Neutrophil (primary cell): ENCODE data around the gene ORMDL3.

Source experiments
- H3K27ac ChIP-seq: fragments of 200-600 bp; sonication (generic); 2 replicates; pipeline ENCODE4 v1.5.1; 2016; ENCODE audit warnings: mild to moderate bottlenecking, moderate library complexity
- H3K27me3 ChIP-seq: fragments of 200-600 bp; sonication (generic); 2 replicates; pipeline ENCODE4 v1.6.0; 2016; ENCODE audit warnings: mild to moderate bottlenecking
- H3K36me3 ChIP-seq: fragments of 200-600 bp; sonication (generic); 2 replicates; pipeline ENCODE4 v1.5.1; 2017
- H3K4me1 ChIP-seq, 2 experiments: fragments of 200-600 bp in 1 of 2; sonication (generic) in 1 of 2; 1 replicate in 1 of 2; 2 replicates in 1 of 2; pipeline versions ENCODE4 v1.5.1 to v1.6.1; 2013 to 2016; ENCODE audit warnings: low read depth in 1 of 2, low read length in 1 of 2, mild to moderate bottlenecking in 1 of 2, moderate library complexity in 1 of 2; ENCODE audit not compliant: control insufficient read depth in 1 of 2, insufficient read depth in 1 of 2
- H3K4me3 ChIP-seq, 2 experiments: fragments of 200-600 bp in 1 of 2; sonication (generic) in 1 of 2; 1 replicate in 1 of 2; 2 replicates in 1 of 2; pipeline ENCODE4 v1.5.1; 2013 to 2016; ENCODE audit warnings: low read depth in 1 of 2, low read length in 1 of 2, mild to moderate bottlenecking in 1 of 2, moderate library complexity in 1 of 2
- H3K9me3 ChIP-seq: fragments of 200-600 bp; sonication (generic); 2 replicates; pipeline ENCODE4 v1.5.1; 2016
- CTCF ChIP-seq: fragments of 200-600 bp; sonication (generic); IDR thresholded peaks from 2 replicates; pipeline ENCODE4 v1.5.1; 2016; ENCODE audit warnings: antibody characterized with exemption

Gene ORMDL3

GRCh38 chr17:39939588-39940419, 12.4 kb upstream of the ORMDL3 start:
- no peaks in the 10 kb centered on the region for H3K9me3 ChIP-seq
- H3K27ac ChIP-seq: no peak overlapping the region
- H3K36me3 ChIP-seq: no peaks in the 10 kb centered on the region
- no peak for TF ChIP-seq CTCF
- peaks cover 5% of the 10 kb centered on the region for H3K27me3 ChIP-seq
- H3K4me1 ChIP-seq: no peaks in the 10 kb centered on the region
- H3K4me3 ChIP-seq: no peak overlapping the region

DNA sequence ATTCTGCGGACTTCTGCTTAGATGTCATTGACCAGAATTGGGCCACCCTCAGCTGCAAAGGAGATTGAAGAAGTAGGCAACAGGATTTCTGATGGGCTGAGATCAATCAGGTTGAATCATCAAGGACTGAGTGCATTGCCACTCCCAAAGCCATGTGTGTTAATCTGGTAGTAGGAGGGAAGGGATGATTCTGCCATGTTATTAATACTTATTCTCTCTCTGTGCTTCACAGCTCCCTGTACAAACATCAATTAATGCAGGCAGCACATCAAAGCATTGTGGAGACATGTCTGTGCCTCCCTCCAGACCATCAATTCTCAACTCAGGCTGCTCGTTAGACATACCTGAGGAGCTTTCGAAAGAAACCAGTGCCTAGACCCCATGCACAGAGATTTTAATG, 11.7 kb upstream of the ORMDL3 start:
- TF ChIP-seq CTCF: no peak
- Histone ChIP-seq H3K27ac (no peak overlapping the region), H3K9me3 (no peaks in the 10 kb centered on the region), H3K36me3 (no peaks in the 10 kb centered on the region), H3K27me3 (peaks cover 5% of the 10 kb centered on the region), H3K4me1 (no peaks in the 10 kb centered on the region), H3K4me3 (no peak overlapping the region)

GRCh38 chr17:39938140-39938869, 10.9 kb upstream of the ORMDL3 start:
- H3K36me3 ChIP-seq: no peaks in the 10 kb centered on the region
- no peak for TF ChIP-seq CTCF
- no peaks in the 10 kb centered on the region for H3K4me1 ChIP-seq
- H3K27ac ChIP-seq: no peak overlapping the region
- no peak overlapping the region for H3K4me3 ChIP-seq
- H3K9me3 ChIP-seq: no peaks in the 10 kb centered on the region
- peaks cover 5% of the 10 kb centered on the region for H3K27me3 ChIP-seq

- no peaks in the 10 kb centered on the region for H3K4me1 ChIP-seq
- no peak for TF ChIP-seq CTCF
- H3K36me3 ChIP-seq: no peaks in the 10 kb centered on the region
- H3K9me3 ChIP-seq: no peaks in the 10 kb centered on the region
- H3K4me3 ChIP-seq: no peak overlapping the region
- H3K27ac ChIP-seq: no peak overlapping the region
- H3K27me3 ChIP-seq: peaks cover 5% of the 10 kb centered on the region
Measured at GRCh38 chr17:39937447-39937846, 10.0 kb upstream of the ORMDL3 start.

GRCh38 chr17:39935909-39936308, 8.5 kb upstream of the ORMDL3 start:
- H3K27ac ChIP-seq: no peak overlapping the region
- TF ChIP-seq CTCF: no peak
- no peaks in the 10 kb centered on the region for H3K36me3 ChIP-seq
- H3K4me3 ChIP-seq: no peak overlapping the region
- H3K27me3 ChIP-seq: peaks cover 5% of the 10 kb centered on the region
- no peaks in the 10 kb centered on the region for H3K9me3 ChIP-seq
- no peaks in the 10 kb centered on the region for H3K4me1 ChIP-seq
